ENCODE data around the gene COPS3.
A peak's percentile ranks its signal among the peaks of the same experiment; 100 is the strongest.
"Not testable (repeated sequence)": the region's sequence is repeated elsewhere in the genome, so short reads cannot be mapped to it uniquely, and the experiment has no call there.

Gene COPS3

DNA sequence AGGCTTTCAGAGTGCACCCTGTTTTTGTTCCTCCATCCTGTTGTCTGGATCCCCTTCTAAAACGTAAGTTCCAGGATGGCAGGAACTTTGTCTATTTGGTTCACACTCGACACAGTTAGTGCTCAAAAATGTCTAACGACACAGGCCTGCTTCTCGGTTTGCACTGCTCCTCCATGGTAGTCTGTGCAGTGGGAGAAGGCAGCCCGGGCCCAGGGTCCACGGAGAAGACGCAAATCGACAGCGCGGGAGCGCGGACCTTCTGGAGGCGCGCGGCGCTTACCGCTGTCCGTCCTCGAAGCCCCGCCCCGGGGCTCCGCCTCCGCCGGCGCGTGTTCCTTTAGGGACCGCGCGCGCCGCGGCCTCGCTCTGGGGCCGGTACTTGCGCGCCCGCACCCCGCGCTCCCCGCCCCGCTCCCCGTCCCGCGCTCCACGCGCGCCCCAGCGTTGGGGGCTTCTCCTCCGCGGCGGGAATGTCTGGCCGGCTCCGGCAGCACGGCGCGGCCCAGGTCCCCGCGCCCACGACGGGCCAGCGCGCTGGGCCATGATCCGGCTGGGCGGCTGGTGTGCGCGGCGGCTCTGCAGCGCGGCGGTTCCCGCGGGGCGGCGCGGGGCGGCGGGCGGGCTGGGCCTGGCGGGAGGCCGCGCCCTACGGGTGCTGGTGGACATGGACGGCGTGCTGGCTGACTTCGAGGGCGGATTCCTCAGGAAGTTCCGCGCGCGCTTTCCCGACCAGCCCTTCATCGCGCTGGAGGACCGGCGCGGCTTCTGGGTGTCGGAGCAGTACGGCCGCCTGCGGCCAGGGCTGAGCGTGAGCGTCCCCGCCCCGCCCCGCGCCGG is 22.2 kb upstream of the COPS3 start, which contains the start of gene NT5M:
NT5M (plus strand) TSS at position 364 of the 837 bp plus-strand sequence; CDS start at position 542, 178 bp downstream.
- peak in 1 of 3 donors; percentile 58 for DNase-seq (ENCODE audit: low read depth in 3 of 3, low spot score in 1 of 3)

DNA sequence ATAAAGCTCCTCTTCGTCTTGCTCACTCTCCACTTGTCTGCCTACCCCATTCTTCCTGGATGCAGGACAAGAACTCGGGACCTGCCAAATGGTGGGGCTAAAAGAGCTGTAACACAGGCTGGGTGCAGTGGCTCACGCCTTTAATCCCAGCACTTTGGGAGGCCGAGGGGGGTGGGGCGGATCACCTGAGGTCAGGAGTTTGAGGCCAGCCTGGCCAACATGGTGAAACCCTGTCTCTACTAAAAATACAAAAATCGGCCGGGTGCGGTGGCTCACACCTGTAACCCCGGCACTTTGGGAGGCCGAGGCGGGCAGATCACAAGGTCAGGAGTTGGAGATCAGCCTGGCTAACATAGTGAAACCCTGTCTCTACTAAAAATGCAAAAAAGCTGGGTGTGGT is 20.6 kb upstream of the COPS3 start:
- DNase-seq (ENCODE audit: low read depth in 3 of 3, low spot score in 1 of 3), result not testable (repeated sequence)

DNA sequence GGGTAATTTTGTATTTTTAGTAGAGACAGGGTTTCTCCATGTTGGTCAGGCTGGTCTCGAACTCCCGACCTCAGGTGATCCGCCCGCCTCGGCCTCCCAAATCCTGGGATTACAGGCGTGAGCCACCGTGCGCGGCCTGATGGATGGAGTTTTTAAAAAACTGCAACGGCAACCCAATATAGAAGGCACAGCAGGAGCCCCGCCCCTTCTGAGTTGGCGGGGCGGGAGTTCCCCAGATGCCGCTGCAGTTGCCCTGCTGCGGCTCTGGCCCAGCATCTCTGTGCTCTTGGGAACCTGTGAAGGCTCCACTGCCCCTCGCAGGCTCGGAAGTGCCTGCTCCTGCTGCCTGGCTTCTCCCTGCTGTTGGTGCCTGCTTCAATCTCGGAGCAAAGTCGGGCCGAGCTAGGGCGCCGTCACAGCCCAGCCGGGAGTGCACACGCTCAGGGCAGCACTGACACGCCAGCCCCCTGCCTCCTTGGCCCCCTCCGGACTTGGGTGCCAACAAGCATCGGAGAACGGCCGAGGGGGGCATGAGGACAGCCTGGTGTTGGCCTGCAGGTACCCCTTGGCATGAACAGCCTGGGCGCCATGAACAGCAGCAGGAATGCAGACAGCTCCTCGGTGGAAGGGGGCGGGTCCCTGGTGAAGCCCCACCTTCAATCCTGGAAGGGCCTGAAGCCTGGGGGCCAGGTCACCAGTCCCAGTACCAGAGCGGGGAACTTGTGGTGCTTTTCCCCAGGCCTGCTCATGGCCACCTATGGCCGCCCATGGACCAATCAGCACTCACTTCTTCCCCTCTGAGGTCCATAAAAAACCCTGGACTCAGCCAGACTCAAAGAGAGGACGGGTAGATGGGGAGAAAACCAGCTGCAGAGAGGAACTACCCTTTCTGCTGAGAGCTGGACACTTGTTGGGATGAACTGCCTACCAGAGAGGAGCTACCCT is 19.9 kb upstream of the COPS3 start:
- peak in 2 of 3 donors; percentile 24 to 49 for DNase-seq (ENCODE audit: low read depth in 3 of 3, low spot score in 1 of 3)

DNA sequence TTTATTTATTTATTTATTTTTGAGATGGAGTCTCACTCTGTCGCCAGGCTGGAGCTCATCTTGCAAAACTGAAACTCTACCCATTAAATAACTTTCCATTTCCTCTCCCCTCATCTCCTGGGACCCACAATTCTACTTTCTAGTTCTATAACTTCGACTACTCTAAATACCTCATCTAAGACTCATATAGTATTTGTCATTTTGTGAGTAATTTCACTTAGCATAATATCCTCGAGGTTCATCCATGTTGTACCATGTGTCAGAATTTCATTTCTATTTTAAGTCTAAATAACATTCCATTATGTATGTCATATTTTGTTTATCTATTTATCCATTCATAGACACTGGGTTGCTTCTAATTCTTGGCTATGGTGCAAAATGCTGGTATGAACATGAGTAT is 17.1 kb upstream of the COPS3 start:
- DNase-seq (ENCODE audit: low read depth in 3 of 3, low spot score in 1 of 3), result no peak

DNA sequence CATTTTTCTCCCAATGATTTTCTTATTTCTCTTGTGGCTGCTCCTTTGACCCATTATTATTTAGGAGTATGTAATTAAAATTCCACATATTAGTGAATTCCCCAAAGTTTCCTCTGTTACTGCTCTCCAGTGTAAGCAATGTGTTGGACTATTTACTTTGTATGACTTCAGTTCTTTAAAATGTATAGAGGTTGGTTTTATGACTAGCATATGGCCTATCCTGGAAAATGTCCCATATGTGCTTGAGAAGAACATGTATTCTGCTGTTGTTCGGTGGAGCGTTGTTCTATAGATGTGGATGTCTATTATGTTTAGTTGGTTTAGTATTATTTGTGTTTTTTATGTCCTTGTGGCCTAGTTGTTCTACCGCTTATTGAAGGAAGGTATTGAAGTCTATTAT is 16.2 kb upstream of the COPS3 start:
- DNase-seq (ENCODE audit: low read depth in 3 of 3, low spot score in 1 of 3), result no peak

DNA sequence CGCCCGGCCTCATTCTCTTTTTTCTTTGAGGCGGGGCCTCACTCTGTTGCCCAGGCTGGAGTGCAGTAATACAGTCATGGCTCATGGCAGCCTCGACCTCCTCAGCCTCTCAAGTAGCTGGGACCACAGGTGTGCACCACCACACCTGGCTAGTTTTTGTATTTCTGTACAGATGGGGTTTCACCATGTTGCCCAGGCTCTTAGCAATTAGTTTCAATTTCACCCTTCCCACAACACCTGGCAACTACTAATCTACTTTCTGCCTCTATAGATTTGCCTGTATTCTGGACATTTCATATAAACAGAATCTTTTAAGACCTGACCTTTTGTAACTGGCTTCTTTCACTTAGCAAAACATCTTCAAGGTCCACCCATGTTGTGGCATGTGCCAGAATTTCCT is 14.1 kb upstream of the COPS3 start:
- no peak for DNase-seq (ENCODE audit: low read depth in 3 of 3, low spot score in 1 of 3)

DNA sequence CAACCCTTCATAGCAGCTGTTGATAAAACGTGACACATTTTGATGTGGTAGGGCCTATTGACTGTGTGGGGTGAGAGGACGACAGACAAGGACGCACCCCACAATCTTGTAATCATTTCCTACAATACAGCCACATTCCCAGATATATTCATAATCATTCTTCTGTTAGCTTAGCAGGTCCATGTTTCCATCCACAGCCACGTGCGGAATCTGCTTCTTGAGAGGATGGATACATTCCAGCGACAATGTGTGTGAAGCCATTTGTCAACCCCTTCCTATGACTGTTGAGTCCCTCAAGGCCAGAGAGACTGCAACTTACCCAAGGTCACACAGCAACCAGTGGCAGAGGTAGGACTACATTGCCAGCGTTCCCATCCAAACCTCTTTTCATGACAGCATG is 8.7 kb upstream of the COPS3 start:
- no peak for DNase-seq (ENCODE audit: low read depth in 3 of 3, low spot score in 1 of 3)

DNA sequence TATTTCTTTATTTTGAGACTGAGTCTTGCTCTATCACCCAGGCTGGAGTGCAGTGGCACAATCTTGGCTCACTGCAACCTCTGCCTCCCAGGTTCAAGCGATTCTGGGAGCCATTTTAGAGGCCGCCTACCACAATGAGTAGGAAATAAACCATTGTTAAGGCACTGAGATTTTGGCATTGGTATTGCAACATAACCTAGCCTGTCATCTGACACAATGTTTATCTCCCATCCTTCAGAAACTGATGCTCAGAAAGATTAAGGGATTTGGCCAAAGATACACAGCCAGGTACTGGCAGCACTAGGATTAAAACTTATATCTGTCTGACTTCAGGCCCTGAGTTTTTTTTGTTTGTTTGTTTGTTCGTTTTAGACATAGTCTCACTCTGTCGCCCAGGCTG is 8.0 kb upstream of the COPS3 start:
- DNase-seq (ENCODE audit: low read depth in 3 of 3, low spot score in 1 of 3), result no peak

DNA sequence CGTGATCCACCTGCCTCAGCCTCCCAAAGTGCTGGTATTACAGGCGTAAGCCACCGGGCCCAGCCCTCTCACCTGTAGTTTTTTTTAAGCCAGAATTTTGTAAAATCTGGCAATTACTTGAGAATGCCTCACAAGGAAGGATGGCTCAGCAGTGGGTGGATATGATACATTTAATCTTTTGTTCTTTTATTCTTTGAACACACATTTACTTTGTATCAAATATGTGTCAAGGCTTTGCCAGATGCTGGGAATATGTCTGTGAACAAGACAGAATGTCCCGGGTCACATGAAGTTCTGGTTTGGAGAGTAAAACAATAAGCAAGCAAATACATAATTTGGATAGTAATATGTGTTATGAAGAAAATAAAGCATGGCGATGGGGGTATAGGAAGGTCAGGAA is 4.9 kb upstream of the COPS3 start:
- no peak for DNase-seq (ENCODE audit: low read depth in 3 of 3, low spot score in 1 of 3)

DNA sequence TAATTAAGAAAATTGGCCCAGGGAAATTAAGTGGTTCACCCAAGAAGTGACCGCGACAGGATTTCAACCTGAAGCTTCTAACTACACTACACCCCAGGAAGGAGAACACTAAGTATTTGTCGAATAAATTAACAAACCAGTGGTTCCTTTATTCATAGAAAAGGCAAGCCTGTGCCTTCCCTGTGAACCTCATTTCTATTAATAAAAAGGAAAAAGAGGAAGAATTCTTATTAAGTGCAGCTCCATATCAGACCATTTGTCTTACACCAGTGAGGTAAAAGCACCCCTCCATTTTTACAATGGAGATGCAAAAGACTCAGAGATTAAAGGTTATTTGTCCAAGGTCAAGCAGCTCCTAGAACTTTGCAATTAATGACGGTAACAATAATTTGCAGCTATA is 1.7 kb downstream of the COPS3 start:
- no peak for DNase-seq (ENCODE audit: low read depth in 3 of 3, low spot score in 1 of 3)

DNA sequence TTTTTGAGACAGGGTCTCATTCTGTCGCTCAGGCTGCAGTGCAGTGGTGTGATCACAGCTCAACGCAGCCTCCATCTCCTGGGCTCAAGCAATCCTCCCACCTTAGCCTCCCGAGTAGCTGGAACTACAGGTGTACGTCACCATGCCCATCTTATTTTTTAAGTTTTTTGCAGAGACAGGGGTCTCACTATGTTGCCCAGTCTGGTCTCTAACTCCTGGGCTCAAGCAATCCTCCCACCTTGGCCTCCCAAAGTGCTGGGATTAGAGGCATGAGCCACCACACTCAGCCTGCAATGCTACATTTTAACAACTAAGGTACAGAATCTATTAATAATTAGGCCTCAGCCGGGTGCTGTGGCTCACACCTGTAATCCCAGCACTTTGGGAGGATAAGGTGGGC is 3.6 kb downstream of the COPS3 start:
- DNase-seq (ENCODE audit: low read depth in 3 of 3, low spot score in 1 of 3), result not testable (repeated sequence)

DNA sequence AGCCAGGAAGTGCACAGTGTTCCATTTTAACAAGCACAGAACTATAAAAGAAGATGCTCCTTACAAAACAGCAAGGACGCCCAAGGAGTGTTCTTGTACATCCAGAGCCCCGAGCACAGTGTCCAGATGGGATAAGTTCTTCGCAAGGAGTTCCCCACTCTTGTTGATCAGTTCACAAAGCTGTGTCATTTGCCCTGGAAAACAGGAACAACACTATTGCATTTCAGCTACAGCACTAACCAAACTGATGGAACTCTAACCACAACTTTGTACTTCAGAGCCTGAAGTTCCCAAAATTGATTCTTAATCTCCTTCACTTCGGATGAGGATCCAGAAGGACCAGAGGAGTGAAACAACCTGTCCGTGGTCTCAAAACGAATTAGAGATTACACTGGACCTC is 5.1 kb downstream of the COPS3 start:
- DNase-seq (ENCODE audit: low read depth in 3 of 3, low spot score in 1 of 3), result no peak

DNA sequence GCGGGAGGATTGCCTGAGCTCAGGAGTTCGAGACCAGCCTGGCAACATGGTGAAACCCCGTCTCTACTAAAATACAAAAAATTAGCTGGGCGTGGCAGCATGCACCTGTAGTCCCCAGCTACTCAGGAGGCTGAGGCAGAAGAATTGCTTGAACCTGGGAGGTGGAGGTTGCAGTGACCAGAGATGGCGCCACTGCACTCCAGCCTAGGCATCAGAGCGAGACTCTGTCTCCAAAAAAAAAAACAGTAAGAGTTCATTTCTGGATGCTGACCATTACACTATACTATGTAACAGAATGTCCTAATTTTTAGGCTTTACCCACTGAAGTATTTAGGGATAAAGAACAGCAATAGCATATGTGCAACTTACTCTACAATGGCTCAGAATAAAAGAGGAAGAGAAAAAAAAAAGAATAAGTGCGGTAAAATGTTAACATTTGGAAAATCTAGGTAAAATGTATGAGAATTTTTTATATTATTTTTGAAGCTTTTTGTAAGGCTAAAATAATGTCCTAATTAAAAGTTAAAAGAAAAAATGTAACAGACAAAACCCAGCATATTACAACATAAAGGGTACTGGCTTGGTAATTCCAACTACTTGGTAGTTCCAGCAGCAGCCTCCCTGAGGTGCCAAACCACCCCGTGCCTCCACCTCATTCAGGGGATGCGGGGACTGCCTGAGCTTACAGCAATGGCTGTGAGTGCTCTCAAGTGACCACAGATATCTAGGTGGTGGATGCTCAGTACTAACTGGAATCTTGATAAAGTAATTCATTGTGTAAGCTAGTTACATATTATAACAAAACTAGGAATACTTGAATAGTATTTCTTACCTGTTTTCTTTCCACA is 10.9 kb downstream of the COPS3 start:
- DNase-seq (ENCODE audit: low read depth in 3 of 3, low spot score in 1 of 3), result no peak

DNA sequence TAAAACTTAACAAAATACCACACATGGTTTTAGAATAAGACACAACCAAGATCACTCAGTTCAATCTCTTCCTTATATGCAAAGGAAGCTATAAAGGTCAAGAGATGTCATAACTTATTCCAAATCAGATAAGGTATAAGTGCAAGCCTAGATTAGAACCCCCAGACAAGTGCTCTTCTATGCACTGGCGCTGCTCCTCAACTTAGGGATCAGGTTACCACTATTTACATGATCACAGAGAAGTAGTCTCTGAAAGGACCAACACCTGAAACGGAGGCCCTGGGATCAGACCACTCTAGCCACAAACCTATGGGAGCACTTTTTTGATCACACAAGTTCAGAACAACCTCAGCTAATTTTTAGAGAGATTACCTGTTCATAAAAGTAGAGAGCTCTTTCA is 16.6 kb downstream of the COPS3 start:
- no peak for DNase-seq (ENCODE audit: low read depth in 3 of 3, low spot score in 1 of 3)

DNA sequence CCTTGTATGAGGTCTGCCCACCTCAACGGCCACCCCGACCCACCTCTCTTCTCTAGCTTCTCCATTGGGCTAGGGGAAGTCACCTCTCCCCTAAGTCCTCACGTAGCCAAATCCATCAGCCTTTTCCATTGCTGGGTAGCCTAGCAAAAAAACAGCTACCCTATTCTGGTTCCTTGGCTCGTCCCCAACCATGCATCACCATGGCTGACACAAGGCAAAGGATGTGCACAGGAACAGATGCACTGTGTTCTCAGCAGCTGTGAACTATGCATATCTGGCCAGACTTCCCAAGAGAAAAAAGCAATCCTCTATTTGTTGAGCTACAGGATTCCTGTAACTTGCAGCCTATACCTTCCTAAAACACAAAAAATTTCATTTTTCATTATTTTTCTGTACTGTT is 22.0 kb downstream of the COPS3 start:
- DNase-seq (ENCODE audit: low read depth in 3 of 3, low spot score in 1 of 3), result no peak

DNA sequence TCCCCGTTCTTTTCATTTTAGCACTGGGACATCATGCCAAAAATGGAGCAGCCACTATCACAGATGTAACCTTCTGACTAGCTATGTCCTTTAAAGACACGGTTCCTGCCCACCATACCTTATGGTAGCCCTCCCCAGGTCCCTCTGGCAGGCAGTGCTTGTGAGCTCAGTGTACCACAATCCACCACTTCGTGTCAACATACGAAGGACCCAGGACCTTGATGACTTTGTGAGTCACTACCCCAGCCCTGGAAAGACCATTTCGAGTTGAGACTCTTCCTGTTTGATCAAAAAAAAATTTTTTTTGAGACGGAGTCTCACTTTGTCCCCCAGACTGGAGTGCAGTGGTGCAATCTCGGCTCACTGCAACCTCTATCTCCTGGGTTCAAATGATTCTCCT is 23.0 kb downstream of the COPS3 start:
- DNase-seq (ENCODE audit: low read depth in 3 of 3, low spot score in 1 of 3), result no peak

DNA sequence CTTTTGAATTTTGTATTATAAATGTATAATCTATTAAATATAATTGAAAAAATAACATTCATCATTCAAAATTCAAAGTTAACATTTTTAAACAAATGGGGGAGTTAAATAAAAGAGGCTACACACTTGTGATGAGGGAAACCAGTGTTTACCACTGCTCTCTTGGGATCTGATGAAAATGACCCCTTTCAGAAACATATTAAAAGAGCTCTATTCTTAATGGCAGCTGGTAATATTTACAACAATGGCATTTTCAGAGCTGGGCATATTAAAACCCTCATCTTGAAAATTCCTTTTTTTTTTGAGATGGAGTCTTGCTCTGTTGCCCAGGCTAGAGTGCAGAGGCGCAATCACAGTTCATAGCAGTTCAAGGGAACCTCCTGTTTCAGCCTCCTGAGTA is 24.7 kb downstream of the COPS3 start:
- DNase-seq (ENCODE audit: low read depth in 3 of 3, low spot score in 1 of 3), result no peak

DNA sequence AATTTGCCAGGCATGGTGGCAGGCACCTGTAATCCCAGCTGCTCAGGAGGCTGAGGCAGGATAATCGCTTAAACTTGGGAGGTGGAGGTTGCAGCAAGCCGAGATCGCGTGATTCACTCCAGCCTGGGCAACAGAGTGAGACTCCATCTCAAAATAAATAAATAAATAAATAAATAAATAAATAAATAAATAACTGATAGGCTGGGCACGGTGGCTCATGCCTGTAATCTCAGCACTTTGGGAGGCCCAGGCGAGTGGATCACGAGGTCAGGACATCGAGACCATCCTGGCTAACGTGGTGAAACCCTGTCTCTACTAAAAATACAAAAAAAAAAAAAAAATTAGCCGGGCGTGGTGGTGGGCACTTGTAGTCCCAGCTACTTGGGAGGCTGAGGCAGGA is 25.4 kb downstream of the COPS3 start:
- not testable (repeated sequence) for DNase-seq (ENCODE audit: low read depth in 3 of 3, low spot score in 1 of 3)

DNA sequence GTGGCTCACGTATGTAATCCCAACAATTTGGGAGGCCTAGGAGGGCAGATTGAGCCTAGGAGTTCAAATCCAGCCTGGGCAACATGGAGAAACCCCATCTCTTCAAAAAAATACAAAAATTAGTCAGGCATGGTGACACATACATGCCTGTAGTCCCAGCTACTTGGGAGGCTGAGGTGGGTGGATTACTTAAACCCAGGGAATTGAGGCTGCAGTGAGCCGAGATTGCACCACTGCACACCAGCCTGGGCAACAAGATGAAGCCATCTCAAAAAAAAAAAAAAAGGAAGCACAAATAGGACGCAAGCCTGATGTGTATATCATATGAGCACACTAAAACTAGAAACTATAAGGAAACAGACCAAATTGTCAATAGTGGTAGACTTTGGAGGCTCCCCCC is 27.0 kb downstream of the COPS3 start:
- no peak for DNase-seq (ENCODE audit: low read depth in 3 of 3, low spot score in 1 of 3)

DNA sequence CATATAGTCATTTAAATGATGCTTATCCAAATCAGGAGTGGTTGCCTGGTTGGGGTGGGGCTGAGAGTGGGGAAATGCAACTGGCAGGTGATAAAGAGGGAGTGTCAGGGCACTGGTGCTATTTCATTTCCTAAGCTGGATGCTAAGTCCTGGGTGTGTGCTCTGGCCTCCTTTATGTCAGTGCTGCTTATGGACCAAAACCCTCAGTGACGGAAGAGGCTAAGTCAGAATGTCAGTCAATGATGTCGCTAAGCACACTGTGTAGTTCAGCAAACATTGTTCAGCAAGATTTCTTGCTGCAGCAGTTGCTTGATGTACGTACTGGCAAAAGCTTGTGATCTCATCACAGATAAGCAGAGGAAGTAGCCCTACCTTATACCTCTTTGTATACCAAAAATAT is 27.6 kb downstream of the COPS3 start:
- no peak for DNase-seq (ENCODE audit: low read depth in 3 of 3, low spot score in 1 of 3)

DNA sequence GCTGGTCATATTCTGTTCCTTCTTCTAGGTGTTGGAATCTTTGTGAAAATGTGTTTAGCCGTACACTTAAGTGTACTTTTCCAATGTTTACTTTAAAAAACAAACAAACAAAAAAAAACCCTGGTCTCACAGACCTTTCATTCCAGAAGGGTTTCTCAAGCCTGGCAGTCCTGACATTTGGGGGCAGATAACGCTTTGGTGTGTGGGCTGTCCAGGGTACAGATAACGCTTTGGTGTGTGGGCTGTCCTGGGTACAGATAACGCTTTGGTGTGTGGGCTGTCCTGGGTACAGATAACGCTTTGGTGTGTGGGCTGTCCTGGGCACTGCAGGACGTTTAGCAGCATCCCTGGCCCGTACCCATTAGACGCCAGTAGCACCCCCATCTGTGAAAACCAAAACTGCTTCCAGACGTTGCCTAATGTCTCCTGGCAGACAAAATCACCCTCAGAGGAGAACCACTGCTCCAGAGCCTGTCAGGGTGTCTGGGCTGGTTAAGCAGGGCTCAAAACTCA is 28.8 kb downstream of the COPS3 start:
- DNase-seq (ENCODE audit: low read depth in 3 of 3, low spot score in 1 of 3), result no peak

Measured in stimulated activated CD4-positive, alpha-beta T cell treated with anti-CD3 and anti-CD28 coated beads, TNF-alpha, amount 100 ng/mL, for 1 hour (primary cell).